ENCODE measurements around the gene CNNM1.

The CNNM1 gene

DNA sequence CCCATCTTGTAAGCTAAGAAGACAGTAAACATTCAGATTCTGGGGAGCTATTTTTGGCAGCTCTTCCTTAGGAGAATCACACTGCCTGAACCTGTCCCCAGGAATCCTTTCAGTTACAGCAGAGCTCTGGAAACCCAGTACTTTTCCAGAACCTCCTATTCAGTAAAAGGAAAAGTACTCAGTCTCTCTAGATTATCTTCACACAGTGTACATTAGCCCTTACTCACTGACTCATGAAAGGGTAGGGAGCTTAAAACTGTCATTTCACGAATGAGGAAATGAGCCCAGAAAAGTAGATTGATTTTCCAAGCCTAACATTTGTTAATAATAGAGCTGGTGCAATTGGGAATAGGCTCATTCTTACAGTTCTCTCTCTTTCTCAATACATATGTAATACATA lies 3.9 kb upstream of the CNNM1 start:
- TF ChIP-seq FOXP2 (optimal IDR thresholded peaks at IDR 0.05; ENCODE audit: borderline replicate concordance, extremely low read depth, extremely low read length, insufficient read depth) = no peak

DNA sequence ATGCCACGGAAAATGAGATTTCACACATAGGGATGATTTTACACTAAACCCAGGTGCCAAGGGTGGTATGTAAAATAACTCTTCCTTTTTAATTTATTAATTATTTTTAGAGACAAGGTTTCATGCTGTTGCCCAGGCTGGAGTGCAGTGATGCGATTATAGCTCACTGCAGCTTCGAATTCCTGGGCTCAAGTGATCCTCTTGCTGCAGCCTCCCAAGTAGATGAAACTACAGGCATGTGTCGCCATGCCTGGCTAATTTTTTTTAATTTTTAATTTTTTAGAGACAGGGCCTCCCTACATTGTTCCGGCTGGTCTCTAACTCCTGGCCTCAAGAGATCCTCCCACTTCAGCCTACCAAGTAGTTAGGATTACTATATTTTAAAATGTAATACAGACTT lies 2.3 kb upstream of the CNNM1 start:
- no peak for TF ChIP-seq SIN3A (IDR thresholded peaks at IDR 0.05; ENCODE audit: borderline replicate concordance, insufficient read depth, low read length)
- no peak for TF ChIP-seq POLR2AphosphoS5 (IDR thresholded peaks at IDR 0.05; ENCODE audit: low read depth, low read length)
- TF ChIP-seq TAF1 (IDR thresholded peaks at IDR 0.05; ENCODE audit: borderline replicate concordance, insufficient read depth, low read length) = no peak
- TF ChIP-seq, protein P1, sequence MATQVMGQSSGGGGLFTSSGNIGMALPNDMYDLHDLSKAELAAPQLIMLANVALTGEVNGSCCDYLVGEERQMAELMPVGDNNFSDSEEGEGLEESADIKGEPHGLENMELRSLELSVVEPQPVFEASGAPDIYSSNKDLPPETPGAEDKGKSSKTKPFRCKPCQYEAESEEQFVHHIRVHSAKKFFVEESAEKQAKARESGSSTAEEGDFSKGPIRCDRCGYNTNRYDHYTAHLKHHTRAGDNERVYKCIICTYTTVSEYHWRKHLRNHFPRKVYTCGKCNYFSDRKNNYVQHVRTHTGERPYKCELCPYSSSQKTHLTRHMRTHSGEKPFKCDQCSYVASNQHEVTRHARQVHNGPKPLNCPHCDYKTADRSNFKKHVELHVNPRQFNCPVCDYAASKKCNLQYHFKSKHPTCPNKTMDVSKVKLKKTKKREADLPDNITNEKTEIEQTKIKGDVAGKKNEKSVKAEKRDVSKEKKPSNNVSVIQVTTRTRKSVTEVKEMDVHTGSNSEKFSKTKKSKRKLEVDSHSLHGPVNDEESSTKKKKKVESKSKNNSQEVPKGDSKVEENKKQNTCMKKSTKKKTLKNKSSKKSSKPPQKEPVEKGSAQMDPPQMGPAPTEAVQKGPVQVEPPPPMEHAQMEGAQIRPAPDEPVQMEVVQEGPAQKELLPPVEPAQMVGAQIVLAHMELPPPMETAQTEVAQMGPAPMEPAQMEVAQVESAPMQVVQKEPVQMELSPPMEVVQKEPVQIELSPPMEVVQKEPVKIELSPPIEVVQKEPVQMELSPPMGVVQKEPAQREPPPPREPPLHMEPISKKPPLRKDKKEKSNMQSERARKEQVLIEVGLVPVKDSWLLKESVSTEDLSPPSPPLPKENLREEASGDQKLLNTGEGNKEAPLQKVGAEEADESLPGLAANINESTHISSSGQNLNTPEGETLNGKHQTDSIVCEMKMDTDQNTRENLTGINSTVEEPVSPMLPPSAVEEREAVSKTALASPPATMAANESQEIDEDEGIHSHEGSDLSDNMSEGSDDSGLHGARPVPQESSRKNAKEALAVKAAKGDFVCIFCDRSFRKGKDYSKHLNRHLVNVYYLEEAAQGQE (IDR thresholded peaks at IDR 0.05; ENCODE audit: insufficient read depth in 1 of 2, low read depth in 2 of 2, low read length in 2 of 2) = no peak
- no peak for TF ChIP-seq FOXP2 (optimal IDR thresholded peaks at IDR 0.05; ENCODE audit: borderline replicate concordance, extremely low read depth, extremely low read length, insufficient read depth)

DNA sequence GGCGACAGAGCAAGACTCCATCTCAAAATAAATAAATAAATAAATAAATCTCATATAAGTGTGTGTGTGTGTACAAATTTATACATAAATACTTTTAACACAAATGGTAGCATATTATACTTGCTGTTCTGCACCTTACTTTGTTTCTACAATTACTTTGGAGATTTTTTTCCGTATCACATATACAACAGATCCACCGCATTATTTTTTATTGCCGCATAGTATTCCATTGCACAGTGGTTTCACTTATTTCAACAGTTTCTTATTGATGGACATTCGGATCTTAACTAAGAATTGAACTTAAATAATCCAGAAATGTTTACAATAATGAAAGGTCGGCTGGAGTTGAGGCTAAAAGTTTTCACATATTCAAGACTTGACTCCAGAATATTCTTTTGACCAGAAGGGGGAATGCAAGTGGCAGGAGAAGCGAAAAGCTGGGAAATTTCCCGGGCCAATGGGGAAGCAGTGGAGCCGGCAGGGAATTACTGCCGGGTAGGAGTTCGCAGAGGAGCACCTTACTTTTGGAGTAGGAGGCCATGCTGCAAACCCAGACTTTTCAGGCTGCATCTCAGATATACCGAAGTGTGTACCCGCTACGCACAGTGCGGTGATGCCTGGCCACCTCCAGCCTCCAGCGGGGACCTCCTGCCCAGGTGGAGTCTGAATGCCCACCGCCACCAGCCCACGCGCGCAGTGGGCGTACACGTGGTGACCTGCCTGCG lies 415 bp upstream of the CNNM1 start:
- TF ChIP-seq FOXP2 (optimal IDR thresholded peaks at IDR 0.05; ENCODE audit: borderline replicate concordance, extremely low read depth, extremely low read length, insufficient read depth) (no peak), SIN3A (IDR thresholded peaks at IDR 0.05; ENCODE audit: borderline replicate concordance, insufficient read depth, low read length) (no peak), TAF1 (IDR thresholded peaks at IDR 0.05; ENCODE audit: borderline replicate concordance, insufficient read depth, low read length) (no peak), POLR2AphosphoS5 (IDR thresholded peaks at IDR 0.05; ENCODE audit: low read depth, low read length) (no peak)
- TF ChIP-seq, protein P1 (IDR thresholded peaks at IDR 0.05; ENCODE audit: insufficient read depth in 1 of 2, low read depth in 2 of 2, low read length in 2 of 2) = no peak

DNA sequence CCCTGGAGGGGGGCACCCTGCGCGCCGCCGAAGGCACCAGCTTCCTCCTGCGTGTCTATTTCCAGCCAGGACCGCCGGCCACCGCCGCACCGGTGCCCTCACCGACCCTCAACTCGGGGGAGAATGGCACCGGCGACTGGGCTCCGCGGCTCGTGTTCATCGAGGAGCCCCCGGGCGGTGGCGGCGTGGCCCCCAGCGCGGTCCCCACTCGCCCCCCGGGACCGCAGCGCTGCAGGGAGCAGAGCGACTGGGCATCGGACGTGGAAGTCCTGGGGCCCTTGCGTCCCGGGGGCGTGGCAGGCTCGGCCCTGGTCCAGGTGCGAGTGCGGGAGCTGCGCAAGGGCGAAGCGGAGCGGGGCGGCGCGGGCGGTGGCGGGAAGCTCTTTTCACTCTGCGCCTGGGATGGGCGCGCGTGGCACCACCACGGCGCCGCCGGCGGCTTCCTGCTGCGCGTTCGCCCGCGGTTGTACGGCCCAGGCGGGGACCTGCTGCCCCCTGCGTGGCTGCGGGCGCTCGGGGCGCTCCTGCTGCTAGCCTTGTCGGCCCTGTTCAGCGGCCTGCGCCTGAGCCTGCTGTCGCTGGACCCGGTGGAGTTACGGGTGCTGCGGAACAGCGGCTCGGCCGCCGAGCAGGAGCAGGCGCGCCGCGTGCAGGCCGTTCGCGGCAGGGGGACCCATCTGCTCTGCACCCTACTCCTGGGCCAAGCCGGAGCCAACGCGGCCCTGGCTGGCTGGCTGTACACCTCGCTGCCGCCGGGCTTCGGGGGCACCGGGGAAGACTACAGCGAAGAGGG lies 594 bp downstream of the CNNM1 start:
- TF ChIP-seq POLR2AphosphoS5 (IDR thresholded peaks at IDR 0.05; ENCODE audit: low read depth, low read length) = no peak
- TF ChIP-seq SIN3A (IDR thresholded peaks at IDR 0.05; ENCODE audit: borderline replicate concordance, insufficient read depth, low read length) = no peak
- no peak for TF ChIP-seq FOXP2 (optimal IDR thresholded peaks at IDR 0.05; ENCODE audit: borderline replicate concordance, extremely low read depth, extremely low read length, insufficient read depth)
- TF ChIP-seq TAF1 (IDR thresholded peaks at IDR 0.05; ENCODE audit: borderline replicate concordance, insufficient read depth, low read length) = no peak
- TF ChIP-seq, protein P1 (IDR thresholded peaks at IDR 0.05; ENCODE audit: insufficient read depth in 1 of 2, low read depth in 2 of 2, low read length in 2 of 2) = no peak

DNA sequence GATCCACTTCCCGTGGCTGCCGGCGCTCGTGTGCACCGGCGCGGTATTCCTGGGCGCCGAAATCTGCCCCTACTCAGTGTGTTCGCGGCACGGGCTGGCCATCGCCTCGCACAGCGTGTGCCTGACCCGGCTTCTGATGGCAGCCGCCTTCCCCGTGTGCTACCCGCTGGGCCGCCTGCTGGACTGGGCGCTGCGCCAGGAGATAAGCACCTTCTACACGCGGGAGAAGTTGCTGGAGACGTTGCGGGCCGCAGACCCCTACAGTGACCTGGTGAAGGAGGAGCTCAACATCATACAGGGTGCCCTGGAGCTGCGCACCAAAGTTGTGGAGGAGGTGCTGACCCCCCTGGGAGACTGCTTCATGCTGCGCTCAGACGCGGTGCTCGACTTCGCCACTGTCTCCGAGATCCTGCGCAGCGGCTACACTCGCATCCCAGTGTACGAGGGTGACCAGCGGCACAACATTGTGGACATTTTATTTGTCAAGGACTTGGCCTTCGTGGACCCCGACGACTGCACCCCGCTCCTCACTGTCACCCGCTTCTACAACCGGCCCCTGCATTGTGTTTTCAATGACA lies 1.3 kb downstream of the CNNM1 start:
- no peak for TF ChIP-seq TAF1 (IDR thresholded peaks at IDR 0.05; ENCODE audit: borderline replicate concordance, insufficient read depth, low read length)
- no peak for TF ChIP-seq POLR2AphosphoS5 (IDR thresholded peaks at IDR 0.05; ENCODE audit: low read depth, low read length)
- TF ChIP-seq FOXP2 (optimal IDR thresholded peaks at IDR 0.05; ENCODE audit: borderline replicate concordance, extremely low read depth, extremely low read length, insufficient read depth) = no peak
- TF ChIP-seq, protein P1 (IDR thresholded peaks at IDR 0.05; ENCODE audit: insufficient read depth in 1 of 2, low read depth in 2 of 2, low read length in 2 of 2) = no peak
- TF ChIP-seq SIN3A (IDR thresholded peaks at IDR 0.05; ENCODE audit: borderline replicate concordance, insufficient read depth, low read length) = no peak

Data from PFSK-1 (cell line).